Stimulated activated CD8-positive, alpha-beta memory T cell treated with anti-CD3 and anti-CD28 coated beads, Interleukin-15, amount 100 ng/mL, for 1 hour (primary cell): ENCODE measurements around the gene CRIM1.
"Not testable (repeated sequence)": the region's sequence is repeated elsewhere in the genome, so short reads cannot be mapped to it uniquely, and the experiment has no call there.

ENCODE experiments used
- DNase-seq: peaks from one replicate; pipeline ENCODE4 v3.0.0-alpha.2; 2020; ENCODE audit warnings: low read depth

CRIM1 gene

DNA sequence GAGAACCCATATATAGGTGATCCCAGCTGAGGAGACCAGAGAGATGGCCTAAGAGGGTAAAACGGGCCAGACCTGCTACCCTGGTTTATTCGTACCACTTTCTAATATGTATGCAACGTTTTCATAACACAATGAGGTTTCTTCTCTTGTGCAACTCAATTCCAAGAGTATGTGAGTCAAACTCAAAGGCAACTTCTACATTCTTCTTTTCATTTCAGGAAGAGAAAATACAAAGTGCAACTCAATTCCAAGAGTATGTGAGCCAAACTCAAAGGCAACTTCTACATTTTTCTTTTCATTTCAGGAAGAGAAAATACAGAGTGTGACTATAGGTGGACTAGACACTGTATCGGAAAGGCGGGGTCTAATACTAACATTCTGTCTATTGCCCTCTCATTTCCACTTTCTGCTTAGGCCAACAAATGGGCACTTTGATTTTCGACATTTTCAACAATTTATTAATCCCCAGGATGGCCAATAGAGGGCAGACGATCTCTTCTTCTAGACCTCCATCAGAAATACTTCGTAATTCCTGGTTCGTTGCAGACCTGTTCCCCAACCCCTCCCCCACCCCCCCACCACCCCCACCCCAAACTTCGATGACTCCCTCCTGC is 3.7 kb upstream of the CRIM1 start:
- DNase-seq, result no peak

DNA sequence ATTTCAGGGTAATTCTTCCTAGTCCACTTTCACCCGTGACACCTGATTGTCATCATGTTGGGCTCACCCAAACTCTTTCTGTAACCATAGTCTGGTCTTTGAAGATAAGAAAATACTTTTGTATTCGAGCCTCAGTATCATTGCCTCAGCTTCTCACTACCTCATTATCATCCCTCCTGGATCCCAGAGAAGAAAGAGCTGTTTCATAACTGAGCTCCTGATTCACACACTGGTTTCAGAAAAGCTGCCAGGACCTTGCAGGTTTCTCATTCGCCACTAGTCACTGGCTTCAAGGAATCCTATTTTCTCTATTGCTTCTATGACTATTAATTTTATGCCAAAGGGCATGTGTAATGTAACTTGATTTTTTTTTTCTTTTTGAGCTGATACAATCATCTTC is 2.9 kb upstream of the CRIM1 start:
- no peak for DNase-seq

DNA sequence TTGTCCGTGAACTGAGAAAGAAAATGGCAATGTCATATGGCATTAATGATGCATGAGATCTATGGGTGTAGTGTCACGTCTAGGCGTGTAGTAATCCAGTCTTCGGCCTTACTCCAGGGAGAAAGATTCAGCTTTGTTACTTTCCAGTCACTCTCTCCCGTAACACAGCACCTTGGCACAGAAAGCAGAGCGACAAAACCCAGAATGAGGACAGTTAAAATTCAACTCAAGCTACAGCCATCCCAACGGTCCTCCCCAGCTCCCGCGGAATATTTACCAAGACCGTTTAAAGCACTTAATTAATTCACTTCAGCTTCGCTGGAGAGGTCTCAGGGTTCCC is 797 bp upstream of the CRIM1 start:
- no peak for DNase-seq

DNA sequence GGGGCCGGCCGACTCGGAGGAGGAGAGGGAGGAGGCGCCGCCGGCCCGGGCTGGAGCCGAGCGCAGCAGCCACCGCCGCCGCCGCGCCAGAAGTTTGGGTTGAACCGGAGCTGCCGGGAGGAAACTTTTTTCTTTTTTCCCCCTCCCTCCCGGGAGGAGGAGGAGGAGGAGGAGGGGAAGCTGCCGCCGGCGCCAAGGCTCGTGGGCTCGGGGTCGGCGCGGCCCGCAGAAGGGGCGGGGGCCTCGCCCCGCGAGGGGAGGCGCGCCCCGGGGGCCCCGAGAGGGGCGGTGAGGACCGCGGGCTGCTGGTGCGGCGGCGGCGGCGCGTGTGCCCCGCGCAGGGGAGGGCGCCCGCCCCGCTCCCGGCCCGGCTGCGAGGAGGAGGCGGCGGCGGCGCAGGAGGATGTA is 316 bp downstream of the CRIM1 start:
- DNase-seq, result no peak

DNA sequence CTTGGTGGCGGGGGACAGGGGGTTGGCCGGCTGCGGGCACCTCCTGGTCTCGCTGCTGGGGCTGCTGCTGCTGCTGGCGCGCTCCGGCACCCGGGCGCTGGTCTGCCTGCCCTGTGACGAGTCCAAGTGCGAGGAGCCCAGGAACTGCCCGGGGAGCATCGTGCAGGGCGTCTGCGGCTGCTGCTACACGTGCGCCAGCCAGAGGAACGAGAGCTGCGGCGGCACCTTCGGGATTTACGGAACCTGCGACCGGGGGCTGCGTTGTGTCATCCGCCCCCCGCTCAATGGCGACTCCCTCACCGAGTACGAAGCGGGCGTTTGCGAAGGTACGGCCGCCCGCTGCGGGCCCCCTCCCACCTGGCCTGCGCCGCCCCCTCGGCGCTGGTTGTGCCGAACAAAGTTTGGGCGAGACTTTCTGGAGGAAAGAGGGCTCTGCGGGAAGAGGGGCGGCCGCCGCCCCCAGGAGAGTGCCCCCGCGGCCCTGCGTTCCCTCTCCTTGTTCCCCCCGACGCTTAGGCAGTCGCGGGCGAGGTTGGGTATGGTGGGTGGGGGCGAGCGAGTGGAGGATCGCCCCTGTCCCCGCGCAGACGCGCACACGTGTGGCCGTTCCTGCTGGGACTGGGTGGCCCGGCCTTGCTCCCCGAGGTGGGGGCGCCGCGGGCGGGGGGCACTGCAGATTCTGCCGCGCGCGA is 866 bp downstream of the CRIM1 start:
- no peak for DNase-seq

GRCh38 chr2:36356990-36357846 is 1.6 kb downstream of the CRIM1 start:
- DNase-seq, result no peak

DNA sequence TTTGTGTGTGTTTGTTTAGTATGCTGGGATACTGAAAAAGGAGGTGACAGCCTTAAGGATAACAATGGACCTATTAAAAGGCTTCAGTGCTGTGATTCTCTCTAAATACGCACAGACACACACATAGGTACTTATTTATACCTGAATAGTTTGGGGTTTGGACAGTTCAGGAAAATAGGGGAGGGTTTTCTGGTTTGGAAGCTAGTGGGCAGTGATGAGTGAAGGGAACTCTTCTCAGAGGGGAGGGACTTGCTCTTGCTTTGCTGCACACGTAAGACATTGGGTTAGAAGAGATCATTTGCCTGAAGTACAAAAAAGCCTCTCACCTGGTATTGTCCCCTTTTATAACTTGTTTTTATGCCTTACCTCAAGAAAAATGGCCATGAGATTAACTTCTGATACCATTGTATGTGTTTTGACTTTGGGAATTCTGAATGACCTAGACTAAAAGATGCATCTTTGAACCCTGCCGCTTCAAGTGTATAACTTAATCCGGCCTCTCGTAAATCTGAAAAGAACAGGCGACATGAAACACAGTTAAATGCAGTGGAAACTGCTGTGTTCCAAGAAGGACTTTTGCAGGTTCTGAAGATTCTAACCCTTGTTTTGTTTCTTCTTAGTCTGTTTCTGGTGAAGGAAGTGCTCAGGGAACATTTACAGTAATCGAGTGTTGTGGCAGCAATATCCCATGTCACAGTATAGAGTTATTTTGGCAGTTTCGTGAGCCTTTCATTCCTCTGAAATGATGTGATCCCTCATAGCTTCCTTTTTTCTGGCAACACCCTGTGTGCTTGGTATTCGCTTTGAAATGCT is 2.5 kb downstream of the CRIM1 start:
- no peak for DNase-seq

DNA sequence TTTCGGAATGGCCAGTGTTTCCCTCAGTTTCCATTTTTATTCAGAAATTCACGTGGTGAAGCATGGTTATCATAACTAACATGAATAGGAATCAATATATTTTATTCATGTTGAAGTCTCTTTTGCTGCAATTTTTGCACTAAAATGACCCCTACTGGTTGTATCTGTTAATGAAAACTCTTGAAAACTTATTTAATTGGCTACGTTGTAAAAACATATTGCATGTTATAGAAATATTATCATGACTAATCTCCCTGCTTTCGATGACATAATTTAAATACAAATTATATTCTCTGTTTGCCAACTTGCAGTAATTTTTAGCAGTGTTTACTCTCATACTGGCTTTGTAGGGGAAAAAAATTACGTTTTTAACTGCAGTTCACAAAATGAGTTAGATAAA is 3.5 kb downstream of the CRIM1 start:
- DNase-seq, result no peak

DNA sequence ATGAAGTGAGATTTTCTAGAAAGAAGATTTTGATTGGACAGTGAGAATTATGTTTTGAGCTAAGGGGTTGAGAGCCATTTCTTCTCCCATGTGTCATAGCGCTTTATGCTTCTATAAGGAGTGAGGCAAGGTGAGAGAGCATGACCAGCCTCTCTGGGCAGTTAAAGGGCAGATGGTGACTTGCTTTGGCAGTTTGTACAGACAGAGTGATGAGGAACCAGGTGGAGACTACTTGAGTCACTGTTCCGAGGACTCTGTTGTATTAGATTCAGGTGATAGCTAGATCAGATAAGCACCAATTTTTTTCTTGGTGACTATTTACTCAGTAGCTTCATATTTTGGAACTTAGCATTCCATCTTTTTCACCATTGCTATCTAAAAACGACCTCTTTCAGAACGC is 4.5 kb downstream of the CRIM1 start:
- no peak for DNase-seq

GRCh38 chr2:36360834-36361233 is 5.3 kb downstream of the CRIM1 start:
- no peak for DNase-seq

DNA sequence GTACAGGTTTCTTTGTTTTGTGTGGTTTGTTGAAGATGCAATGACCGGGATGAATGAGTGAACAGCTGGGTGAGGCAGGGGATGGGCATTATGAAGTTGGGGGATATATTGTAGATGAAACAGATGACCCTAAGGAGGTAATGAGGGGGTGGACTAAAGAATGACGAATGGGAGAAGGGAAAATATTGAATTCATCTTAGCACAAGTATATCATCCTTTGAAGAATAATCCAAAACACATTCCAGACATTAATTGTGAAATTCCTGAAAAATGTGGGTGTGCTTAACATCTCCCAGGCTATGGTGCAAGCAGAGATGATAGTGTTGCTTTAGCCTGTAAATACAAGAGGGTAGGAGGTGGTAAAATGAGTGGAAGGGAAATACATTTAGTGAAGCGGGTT is 5.8 kb downstream of the CRIM1 start:
- DNase-seq, result no peak

- DNase-seq, result no peak
These were observed 6.7 kb downstream of the CRIM1 start for GRCh38 chr2:36362291-36362690.

DNA sequence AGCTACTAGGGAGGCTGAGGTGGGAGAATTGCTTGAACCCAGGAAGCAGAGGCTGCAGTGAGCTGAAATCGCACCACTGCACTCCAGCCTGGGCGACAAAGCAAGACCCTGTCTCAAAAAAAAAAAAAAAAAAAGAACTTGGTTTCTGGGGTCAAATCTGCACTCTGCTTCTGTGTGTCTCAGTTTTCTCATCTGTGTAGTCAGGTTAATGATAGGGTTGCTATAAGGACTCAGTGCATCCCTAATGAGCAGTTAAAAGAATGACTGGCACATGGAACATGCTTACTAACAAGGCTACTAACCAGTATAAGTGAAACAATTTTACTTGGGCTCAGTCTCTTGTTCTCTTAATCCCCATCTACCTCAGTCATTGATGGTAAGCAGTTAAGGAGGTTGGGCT is 7.5 kb downstream of the CRIM1 start:
- DNase-seq, result not testable (repeated sequence)

DNA sequence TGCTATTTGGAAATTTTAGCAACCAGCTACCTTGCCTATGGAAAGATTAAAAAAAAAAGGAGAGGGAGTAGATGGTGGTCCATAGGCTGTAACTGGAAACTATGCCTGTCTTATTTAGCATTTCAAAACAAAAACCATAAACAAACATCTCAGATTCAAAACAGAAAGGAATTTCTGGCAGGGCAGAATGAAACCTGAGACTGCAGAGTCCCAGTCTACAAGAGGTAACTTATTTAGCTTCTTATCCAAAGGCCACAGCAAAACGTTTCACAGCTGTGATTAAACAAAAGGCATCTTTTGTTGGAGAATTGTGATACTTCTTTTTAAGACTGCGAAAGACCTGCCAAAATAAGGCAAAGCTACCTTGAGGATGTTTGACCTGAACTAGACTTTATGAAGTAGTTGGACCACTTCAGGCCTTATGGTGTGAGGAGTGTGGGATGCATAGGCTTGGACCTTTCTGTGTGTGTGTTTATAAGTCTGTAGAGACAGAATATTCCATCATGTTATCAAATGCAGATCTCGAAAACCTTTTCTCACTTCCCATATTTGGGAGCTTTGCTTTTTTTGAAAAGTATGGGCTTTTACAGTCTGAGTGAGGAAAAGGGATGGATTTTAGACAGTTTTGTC is 11.0 kb downstream of the CRIM1 start:
- DNase-seq, result no peak

GRCh38 chr2:36367486-36367885 is 11.9 kb downstream of the CRIM1 start:
- no peak for DNase-seq

- no peak for DNase-seq
These were observed 12.3 kb downstream of the CRIM1 start for GRCh38 chr2:36367895-36368353.

DNA sequence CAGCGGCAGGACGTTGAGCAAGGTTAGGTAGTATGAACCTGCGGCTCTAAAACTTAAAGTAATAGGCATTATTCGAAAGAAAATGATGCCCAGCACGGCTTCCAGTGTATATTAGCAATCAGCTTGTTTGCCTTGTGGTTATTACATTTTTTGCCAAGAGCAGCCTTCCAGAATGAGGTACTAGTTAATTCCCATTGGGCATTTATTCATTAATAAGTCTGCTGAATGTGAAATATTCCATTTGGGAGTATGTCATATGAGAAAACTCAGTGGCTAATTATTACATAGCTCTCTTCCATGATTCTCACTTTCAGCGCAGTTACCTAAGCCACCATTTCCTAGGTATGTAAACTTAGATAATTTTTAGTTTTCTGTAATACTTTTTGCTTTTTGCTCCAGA is 12.9 kb downstream of the CRIM1 start:
- DNase-seq, result no peak

DNA sequence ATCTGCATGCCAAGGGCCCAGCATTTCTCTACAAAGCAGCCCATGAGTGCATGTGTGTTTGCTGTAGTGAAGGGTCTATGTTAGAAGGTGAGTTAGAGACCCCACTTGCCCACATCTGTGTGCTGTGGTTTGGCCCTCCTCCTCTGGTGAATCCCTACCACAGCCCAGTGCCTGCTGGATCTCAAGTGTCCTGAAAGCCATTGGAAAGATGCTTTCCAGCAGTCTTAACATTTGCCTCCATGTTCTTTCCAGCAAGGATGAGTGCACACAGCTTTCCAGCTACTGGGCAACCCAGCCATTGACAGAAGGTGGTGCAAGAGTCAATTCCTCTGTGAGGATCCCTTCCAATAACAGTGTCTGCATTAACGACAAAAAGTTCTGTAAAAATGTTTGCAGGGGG is 13.6 kb downstream of the CRIM1 start:
- no peak for DNase-seq

- DNase-seq, result no peak
These were observed 14.1 kb downstream of the CRIM1 start for GRCh38 chr2:36369716-36370115.

- DNase-seq, result no peak
These were observed 14.7 kb downstream of the CRIM1 start for GRCh38 chr2:36370281-36370680.

- DNase-seq, result no peak
These were observed 15.7 kb downstream of the CRIM1 start for GRCh38 chr2:36371070-36371874.
